Astrocyte (in vitro differentiated cells and primary cell): Measurements from ENCODE around the gene ASIC4.

ENCODE experiments used
- CTCF ChIP-seq: IDR thresholded peaks from 2 replicates; pipeline ENCODE4 v1.5.1; 2011; ENCODE audit warnings: low read depth, mild to moderate bottlenecking, inconsistent platforms, low read length, moderate library complexity; ENCODE audit not compliant: insufficient read depth
- EZH2 ChIP-seq: IDR thresholded peaks from 2 replicates; pipeline ENCODE4 v1.6.1; 2012; ENCODE audit warnings: mild to moderate bottlenecking, low read length, inconsistent platforms; ENCODE audit not compliant: insufficient read depth

- no peak for TF ChIP-seq CTCF
- peak; percentile 72 for TF ChIP-seq EZH2
Observed at GRCh38 chr2:219484343-219485200, 29.7 kb upstream of the ASIC4 start.
